SK-N-SH treated with all-trans-retinoic acid at 6 μM for 48 hours (cell line): ENCODE measurements around the gene PBX1.

Source experiments
- RARB ChIP-seq: fragments of 250-450 bp; sonication (Bioruptor Pico); IDR thresholded peaks from 2 replicates; pipeline ENCODE4 v1.8.0; 2021; ENCODE audit warnings: mild to moderate bottlenecking, moderate library complexity
- TOX ChIP-seq: fragments of 250-450 bp; sonication (Bioruptor Pico); IDR thresholded peaks from 2 replicates; pipeline ENCODE4 v1.8.0; 2021; ENCODE audit warnings: mild to moderate bottlenecking, moderate library complexity, borderline replicate concordance
- ZFP30 ChIP-seq: fragments of 450-650 bp; formaldehyde crosslinking; IDR thresholded peaks from 2 replicates; pipeline ENCODE4 v1.5.0; 2022; ENCODE audit warnings: mild to moderate bottlenecking, moderate library complexity
- ZNF70 ChIP-seq: fragments of 450-650 bp; formaldehyde crosslinking; IDR thresholded peaks from 2 replicates; pipeline ENCODE4 v1.5.0; 2020; ENCODE audit warnings: mild to moderate bottlenecking, moderate library complexity

- no peak for TF ChIP-seq ZNF70 (CRISPR knock-in tag)
- TF ChIP-seq RARB (CRISPR knock-in tag) = no peak
- no peak for TF ChIP-seq ZFP30 (CRISPR knock-in tag)
- TF ChIP-seq TOX = no peak
Observed at GRCh38 chr1:164628772-164629171, 69.8 kb downstream of the PBX1 start.
